ENCODE data around the gene TMEFF1. TPM values are rescaled to one million over a fixed set of nuclear protein-coding genes. Genes with fewer than 3 reads are reported as not detected.

TMEFF1 gene
- total and polyA plus RNA-seq, 7 donors: 0.16 to 6.1 (median 0.68) TPM; not detected in 4

- no peaks in the 10 kb centered on the region for H3K9me3 ChIP-seq
- peaks cover 0 to 16% (median 8%) of the 10 kb centered on the region in 4 donors for H3K4me1 ChIP-seq
- DNase-seq: peak; percentile 86
- 1% methylated on average over 41 of the region's 41 CpGs for WGBS, 2 donors
- H3K36me3 ChIP-seq: no peaks in the 10 kb centered on the region
- H3K27me3 ChIP-seq: no peaks in the 10 kb centered on the region
- no peak for TF ChIP-seq POLR2AphosphoS5 (IDR thresholded peaks at IDR 0.05)
- no peak for TF ChIP-seq POLR2A (IDR thresholded peaks at IDR 0.05)
- TF ChIP-seq CTCF (IDR thresholded peaks at IDR 0.05): no peak
- TF ChIP-seq EP300 (IDR thresholded peaks at IDR 0.05): no peak
- intact Hi-C loops (cut with DNase I): loop anchor here (5.0 to 10.0 kb wide), 3 partner anchors 244 to 1416 kb away; partner anchors contain the start of gene TEX10
- H3K4me3 ChIP-seq: peak overlapping the region; percentile 22 to 52 (median 46)
- H3K27ac ChIP-seq: peak overlapping the region in 1 of 4 donors; percentile 18
Observed at GRCh38 chr9:100598641-100599145, 125.7 kb downstream of the TMEFF1 start.

- Histone ChIP-seq H3K27ac (no peak overlapping the region), H3K4me3 (no peak overlapping the region), H3K4me1 (peaks cover 0 to 16% (median 8%) of the 10 kb centered on the region in 4 donors), H3K27me3 (no peaks in the 10 kb centered on the region), H3K36me3 (no peaks in the 10 kb centered on the region), H3K9me3 (no peaks in the 10 kb centered on the region)
- intact Hi-C loops (cut with DNase I): loop anchor here (2.0 kb wide), 1 partner anchor 710 kb away; no protein-coding TSS in a partner anchor
- no peak for DNase-seq
- WGBS, 2 donors: 74 to 86% methylated on average over 7 of the region's 7 CpGs
- no peak for TF ChIP-seq CTCF (IDR thresholded peaks at IDR 0.05)
- TF ChIP-seq POLR2A (IDR thresholded peaks at IDR 0.05): no peak
- TF ChIP-seq EP300 (IDR thresholded peaks at IDR 0.05): no peak
- TF ChIP-seq POLR2AphosphoS5 (IDR thresholded peaks at IDR 0.05): no peak
Observed at GRCh38 chr9:100600521-100601079, 127.7 kb downstream of the TMEFF1 start.

GRCh38 chr9:100601216-100601615 is 128.3 kb downstream of the TMEFF1 start:
- TF ChIP-seq POLR2AphosphoS5 (IDR thresholded peaks at IDR 0.05) (no peak), CTCF (IDR thresholded peaks at IDR 0.05) (peak in 1 of 4 experiments; percentile 30), EP300 (IDR thresholded peaks at IDR 0.05) (no peak), POLR2A (IDR thresholded peaks at IDR 0.05) (no peak)
- intact Hi-C loops (cut with DNase I): loop anchor here (2.0 kb wide), 1 partner anchor 710 kb away; no protein-coding TSS in a partner anchor
- H3K36me3 ChIP-seq: no peaks in the 10 kb centered on the region

GRCh38 chr9:100602342-100602801 is 129.4 kb downstream of the TMEFF1 start:
- Histone ChIP-seq H3K27me3 (no peaks in the 10 kb centered on the region), H3K4me1 (peaks cover 0 to 16% (median 8%) of the 10 kb centered on the region in 4 donors), H3K9me3 (no peaks in the 10 kb centered on the region), H3K27ac (no peak overlapping the region), H3K36me3 (no peaks in the 10 kb centered on the region), H3K4me3 (no peak overlapping the region)
- 41 to 42% methylated on average over 2 of the region's 2 CpGs for WGBS, 2 donors
- TF ChIP-seq CTCF (IDR thresholded peaks at IDR 0.05) (peak in 2 of 4 experiments; percentile 37 to 52), EP300 (IDR thresholded peaks at IDR 0.05) (no peak)
- DNase-seq: no peak
- intact Hi-C loops (cut with DNase I): no loop called here

More at GRCh38 chr9:100601216-100601615, 128.3 kb downstream of the TMEFF1 start:
- no peaks in the 10 kb centered on the region for H3K27me3 ChIP-seq
- no peak overlapping the region for H3K27ac ChIP-seq
- no peak for DNase-seq
- peaks cover 0 to 16% (median 8%) of the 10 kb centered on the region in 4 donors for H3K4me1 ChIP-seq
- no peaks in the 10 kb centered on the region for H3K9me3 ChIP-seq
- H3K4me3 ChIP-seq: no peak overlapping the region

Data from sigmoid colon (tissue), 7 donors.